DOHH2 (cell line): ENCODE measurements around the gene SPIRE1.

Experiments used
- H3F3A ChIP-seq: fragments of 200-600 bp; sonication (generic), shearing (Covaris generic); 2 replicates; pipeline ENCODE4 v1.6.0; 2016; ENCODE audit warnings: antibody characterized with exemption, mild to moderate bottlenecking; ENCODE audit not compliant: control insufficient read depth, insufficient read depth
- H3K27ac ChIP-seq: fragments of 200-600 bp; sonication (generic); 2 replicates; pipeline ENCODE4 v1.5.1; 2014; ENCODE audit warnings: low read depth, mild to moderate bottlenecking, low read length, moderate library complexity
- H3K27me3 ChIP-seq: fragments of 200-600 bp; sonication (generic); 2 replicates; pipeline ENCODE4 v1.6.1; 2014; ENCODE audit warnings: mild to moderate bottlenecking, low read length, mixed read lengths; ENCODE audit not compliant: control insufficient read depth
- H3K36me3 ChIP-seq: fragments of 200-600 bp; sonication (generic); 2 replicates; pipeline ENCODE4 v1.6.1; 2014; ENCODE audit warnings: mild to moderate bottlenecking, low read length, moderate library complexity, mixed read lengths; ENCODE audit not compliant: control insufficient read depth
- H3K4me1 ChIP-seq: fragments of 200-600 bp; sonication (generic); 2 replicates; pipeline ENCODE4 v1.6.1; 2014; ENCODE audit warnings: mild to moderate bottlenecking, low read length, mixed read lengths; ENCODE audit not compliant: control insufficient read depth
- H3K4me2 ChIP-seq: fragments of 200-600 bp; sonication (generic); 2 replicates; pipeline ENCODE4 v1.6.0; 2014; ENCODE audit warnings: mild to moderate bottlenecking, low read length, moderate library complexity
- H3K4me3 ChIP-seq: fragments of 200-600 bp; sonication (generic); 2 replicates; pipeline ENCODE4 v1.5.1; 2014; ENCODE audit warnings: mild to moderate bottlenecking, low read length, mixed read lengths
- H3K79me2 ChIP-seq: fragments of 200-600 bp; sonication (generic); 2 replicates; pipeline ENCODE4 v1.6.1; 2014; ENCODE audit warnings: mild to moderate bottlenecking, low read length, mixed read lengths; ENCODE audit not compliant: control insufficient read depth
- H3K9me2 ChIP-seq: fragments of 200-600 bp; sonication (generic); replicated peaks from 2 replicates; pipeline ENCODE4 v1.6.1; 2014; ENCODE audit warnings: mild to moderate bottlenecking, low read length, mixed read lengths; ENCODE audit not compliant: control insufficient read depth
- H3K9me3 ChIP-seq: fragments of 200-600 bp; sonication (generic); 2 replicates; pipeline ENCODE4 v1.6.1; 2014; ENCODE audit warnings: antibody characterized with exemption, low read length, mixed read lengths; ENCODE audit not compliant: control insufficient read depth, insufficient read depth
- H4K20me1 ChIP-seq: fragments of 200-600 bp; sonication (generic); 2 replicates; pipeline ENCODE4 v1.6.0; 2014; ENCODE audit warnings: low read depth, mild to moderate bottlenecking, antibody characterized with exemption, low read length, moderate library complexity; ENCODE audit not compliant: control insufficient read depth, insufficient read depth
- CTCF ChIP-seq: fragments of 200-600 bp; sonication (generic); IDR thresholded peaks from one replicate; pipeline ENCODE4 v1.5.1; 2014; ENCODE audit warnings: antibody characterized with exemption, mild to moderate bottlenecking, low read depth, low read length; ENCODE audit not compliant: poor library complexity, severe bottlenecking
- EZH2phosphoT487 ChIP-seq: fragments of 200-600 bp; sonication (generic); IDR thresholded peaks from 2 replicates; pipeline ENCODE4 v1.6.1; 2017; ENCODE audit warnings: borderline replicate concordance, mild to moderate bottlenecking, antibody characterized with exemption, low read length, moderate library complexity, mixed read lengths

The SPIRE1 gene

GRCh38 chr18:12430137-12430990, 227.5 kb downstream of the SPIRE1 start:
- H3K4me2 ChIP-seq = no peak overlapping the region
- H3K36me3 ChIP-seq = peaks cover 56% of the 10 kb centered on the region
- no peak overlapping the region for H3K27ac ChIP-seq
- H3F3A ChIP-seq = no peaks in the 10 kb centered on the region
- H3K9me2 ChIP-seq = no peaks in the 10 kb centered on the region
- no peak overlapping the region for H3K4me3 ChIP-seq
- no peaks in the 10 kb centered on the region for H3K4me1 ChIP-seq
- no peak for TF ChIP-seq EZH2phosphoT487
- no peaks in the 10 kb centered on the region for H3K79me2 ChIP-seq
- no peaks in the 10 kb centered on the region for H3K27me3 ChIP-seq
- no peaks in the 10 kb centered on the region for H4K20me1 ChIP-seq
- H3K9me3 ChIP-seq = no peaks in the 10 kb centered on the region

GRCh38 chr18:12429556-12429955, 228.4 kb downstream of the SPIRE1 start:
- Histone ChIP-seq H4K20me1 (no peaks in the 10 kb centered on the region), H3K9me3 (no peaks in the 10 kb centered on the region), H3K9me2 (no peaks in the 10 kb centered on the region), H3F3A (no peaks in the 10 kb centered on the region), H3K4me1 (no peaks in the 10 kb centered on the region), H3K4me2 (no peak overlapping the region), H3K27me3 (no peaks in the 10 kb centered on the region), H3K4me3 (no peak overlapping the region), H3K27ac (no peak overlapping the region), H3K79me2 (no peaks in the 10 kb centered on the region), H3K36me3 (peaks cover 58% of the 10 kb centered on the region)
- no peak for TF ChIP-seq CTCF
- no peak for TF ChIP-seq EZH2phosphoT487

DNA sequence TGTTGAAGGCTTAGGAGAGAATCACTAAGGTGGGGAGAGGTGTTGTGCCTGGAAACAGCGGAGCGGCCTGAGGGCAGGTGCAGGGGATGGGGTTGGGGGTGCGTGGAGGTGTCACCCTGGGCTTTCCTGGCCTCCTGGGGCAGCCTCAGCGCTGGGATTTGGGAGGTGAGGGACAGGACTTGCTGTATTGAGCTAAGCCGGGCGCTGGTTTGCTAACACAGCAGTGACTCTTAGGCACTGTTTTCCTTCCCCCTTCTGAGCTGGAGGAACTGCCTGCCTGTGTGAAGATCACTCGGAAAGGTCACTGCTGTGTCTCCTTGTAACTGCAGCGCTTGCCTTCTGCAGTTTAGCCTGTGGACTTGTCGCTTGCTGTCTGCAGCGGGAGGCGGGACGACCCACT, 229.0 kb downstream of the SPIRE1 start:
- Histone ChIP-seq H3K27ac (no peak overlapping the region), H3K4me2 (no peak overlapping the region), H4K20me1 (no peaks in the 10 kb centered on the region), H3K36me3 (peaks cover 64% of the 10 kb centered on the region), H3K4me3 (no peak overlapping the region), H3K27me3 (no peaks in the 10 kb centered on the region), H3K79me2 (no peaks in the 10 kb centered on the region), H3K4me1 (no peaks in the 10 kb centered on the region), H3F3A (no peaks in the 10 kb centered on the region), H3K9me3 (no peaks in the 10 kb centered on the region), H3K9me2 (no peaks in the 10 kb centered on the region)
- TF ChIP-seq EZH2phosphoT487 (no peak), CTCF (no peak)

DNA sequence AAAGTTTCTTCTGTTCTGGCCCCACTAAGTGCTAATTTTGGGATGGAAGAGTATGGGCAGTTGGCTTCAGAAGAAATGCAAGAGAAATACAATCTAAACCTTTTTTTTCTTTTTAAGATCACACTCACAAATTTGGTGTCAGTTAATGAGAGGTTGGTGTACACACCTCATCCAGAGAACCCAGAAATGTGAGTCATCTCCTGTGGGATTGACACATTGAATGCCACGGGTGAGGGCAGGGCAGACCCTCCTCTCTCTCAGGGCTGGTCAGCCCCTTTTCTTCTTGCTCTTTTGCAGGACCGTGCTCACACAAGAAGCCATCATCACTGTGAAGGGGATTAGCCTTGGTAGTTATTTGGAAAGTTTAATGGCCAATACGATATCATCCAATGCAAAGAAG, 231.0 kb downstream of the SPIRE1 start:
- Histone ChIP-seq H3K4me3 (no peak overlapping the region), H3F3A (no peaks in the 10 kb centered on the region), H3K36me3 (peaks cover 74% of the 10 kb centered on the region), H3K27ac (no peak overlapping the region), H3K9me3 (no peaks in the 10 kb centered on the region), H4K20me1 (no peaks in the 10 kb centered on the region), H3K79me2 (no peaks in the 10 kb centered on the region), H3K9me2 (no peaks in the 10 kb centered on the region), H3K4me1 (peaks cover under 1% of the 10 kb centered on the region), H3K4me2 (no peak overlapping the region), H3K27me3 (no peaks in the 10 kb centered on the region)
- TF ChIP-seq EZH2phosphoT487 (no peak), CTCF (no peak)
